Gastrocnemius medialis (tissue), 4 donors: ENCODE measurements around the gene TBC1D3B. TPM values are rescaled to one million over a fixed set of nuclear protein-coding genes. Genes with fewer than 3 reads are reported as not detected.
"Not testable (repeated sequence)": the region's sequence is repeated elsewhere in the genome, so short reads cannot be mapped to it uniquely, and the experiment has no call there.

ENCODE experiments used
- ATAC-seq, 2 donors: fragments of 150-250 bp; one replicate each; pipeline ENCODE4 v1.9.1; 2016
- DNase-seq, 2 donors: peaks; one replicate each; pipeline ENCODE4 v3.0.0-alpha.2; 2019
- H3K27ac ChIP-seq, 4 donors: fragments of 200-600 bp; sonication (generic); 1 replicate in 1 of 4; 2 replicates in 3 of 4; pipeline ENCODE4 v1.5.1; 2016 to 2018; ENCODE audit warnings: mild to moderate bottlenecking in 2 of 4, moderate library complexity in 1 of 4
- H3K27me3 ChIP-seq, 3 donors: fragments of 200-600 bp; sonication (generic) in 2 of 3; 1 replicate in 1 of 3; 2 replicates in 2 of 3; pipeline versions ENCODE4 v1.5.1 to v1.6.0; 2016 to 2019; ENCODE audit warnings: mild to moderate bottlenecking in 1 of 3, moderate library complexity in 1 of 3
- H3K36me3 ChIP-seq, 2 donors: fragments of 200-600 bp; sonication (generic) in 1 of 2; one replicate each; pipeline ENCODE4 v1.5.1; 2017 to 2018
- H3K4me1 ChIP-seq, 2 donors: fragments of 200-600 bp; sonication (generic) in 1 of 2; one replicate each; pipeline ENCODE4 v1.5.1; 2016 to 2017; ENCODE audit warnings: mild to moderate bottlenecking in 2 of 2
- H3K4me3 ChIP-seq, 4 donors: fragments of 200-600 bp; sonication (generic) in 3 of 4; 1 replicate in 1 of 4; 2 replicates in 3 of 4; pipeline ENCODE4 v1.5.1; 2016 to 2019; ENCODE audit warnings: mild to moderate bottlenecking in 2 of 4
- H3K9me3 ChIP-seq, 3 donors: fragments of 200-600 bp; sonication (generic) in 2 of 3; 1 replicate in 1 of 3; 2 replicates in 2 of 3; pipeline ENCODE4 v1.5.1; 2016 to 2019
- CTCF ChIP-seq, 5 experiments: fragments of 450-650 bp in 3 of 5; fragments of 200-600 bp in 2 of 5; sonication (generic) in 2 of 5; IDR thresholded peaks in 4 of 5; conservative IDR thresholded peaks in 1 of 5; 1 replicate in 4 of 5; 2 replicates in 1 of 5; pipeline ENCODE4 v1.5.1; 2016 to 2019; ENCODE audit warnings: antibody characterized with exemption in 5 of 5, mild to moderate bottlenecking in 3 of 5, moderate library complexity in 3 of 5
- POLR2A ChIP-seq, 2 donors: fragments of 450-650 bp; IDR thresholded peaks; one replicate each; pipeline ENCODE4 v1.6.1; 2017; ENCODE audit warnings: antibody characterized with exemption in 2 of 2, mild to moderate bottlenecking in 2 of 2, moderate library complexity in 2 of 2
- in situ Hi-C, 4 donors: fragments of 200-750 bp; cut with MboI; loops; one replicate each; pipeline versions ENCODE4 v1.15.0 to v1.8.0; 2017; ENCODE audit warnings: low sequenced_read_pairs in 4 of 4
- intact Hi-C: fragments of 100-400 bp; cut with DNase I; formaldehyde crosslinking; loops from one replicate; pipeline ENCODE4 v1.15.1; 2023; ENCODE audit warnings: low total_unique reads
- total RNA-seq, 4 donors: library from RNA; depleted of rRNA; stranded (reverse); fragments of >200 nt; gene quantifications; one replicate each; pipeline versions ENCODE4 v1.1.0 to v1.2.3, GENCODE V29; 2016

Gene TBC1D3B
- total RNA-seq, 4 donors from 2014 or later, result 0.98 to 4.8 TPM; not detected in 2

DNA sequence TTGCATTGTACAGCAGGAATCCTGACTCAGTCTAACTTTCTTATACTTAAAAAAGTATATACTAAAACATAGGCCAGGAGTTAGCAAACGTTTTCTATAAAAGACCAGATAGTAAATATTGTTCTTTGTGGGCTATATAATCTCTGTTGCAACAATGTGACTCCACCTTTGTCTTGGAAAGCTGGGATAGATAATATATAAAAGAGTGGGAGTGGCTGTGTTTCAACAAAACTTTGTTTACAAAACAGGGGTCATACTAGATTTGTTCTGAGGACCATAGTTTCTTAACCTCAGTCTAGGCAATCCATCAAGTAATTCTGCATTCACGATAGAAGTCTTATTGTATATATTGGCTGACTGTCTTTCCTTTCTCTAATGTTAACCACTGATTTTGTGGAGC is 9.0 kb upstream of the TBC1D3B start:
- peaks cover 25 to 54% (median 40%) of the 10 kb centered on the region in 3 donors for H3K27me3 ChIP-seq
- H3K9me3 ChIP-seq, result no peaks in the 10 kb centered on the region
- no peak overlapping the region for H3K27ac ChIP-seq
- in situ Hi-C loops, result loop anchor here in 1 of 4 donors (10.0 kb wide), 1 partner anchor 71 kb away; no protein-coding TSS in a partner anchor
- no peaks in the 10 kb centered on the region for H3K36me3 ChIP-seq
- peaks cover 0 to 7% of the 10 kb centered on the region in 2 donors for H3K4me1 ChIP-seq
- no peak for TF ChIP-seq POLR2A (IDR thresholded peaks at IDR 0.05)
- TF ChIP-seq CTCF (IDR thresholded peaks at IDR 0.05 in 4 of 5, conservative IDR thresholded peaks at IDR 0.05 in 1 of 5), result no peak
- intact Hi-C loops, result no loop called here
- no peak overlapping the region for H3K4me3 ChIP-seq
- DNase-seq, result no peak
- no peak for ATAC-seq

DNA sequence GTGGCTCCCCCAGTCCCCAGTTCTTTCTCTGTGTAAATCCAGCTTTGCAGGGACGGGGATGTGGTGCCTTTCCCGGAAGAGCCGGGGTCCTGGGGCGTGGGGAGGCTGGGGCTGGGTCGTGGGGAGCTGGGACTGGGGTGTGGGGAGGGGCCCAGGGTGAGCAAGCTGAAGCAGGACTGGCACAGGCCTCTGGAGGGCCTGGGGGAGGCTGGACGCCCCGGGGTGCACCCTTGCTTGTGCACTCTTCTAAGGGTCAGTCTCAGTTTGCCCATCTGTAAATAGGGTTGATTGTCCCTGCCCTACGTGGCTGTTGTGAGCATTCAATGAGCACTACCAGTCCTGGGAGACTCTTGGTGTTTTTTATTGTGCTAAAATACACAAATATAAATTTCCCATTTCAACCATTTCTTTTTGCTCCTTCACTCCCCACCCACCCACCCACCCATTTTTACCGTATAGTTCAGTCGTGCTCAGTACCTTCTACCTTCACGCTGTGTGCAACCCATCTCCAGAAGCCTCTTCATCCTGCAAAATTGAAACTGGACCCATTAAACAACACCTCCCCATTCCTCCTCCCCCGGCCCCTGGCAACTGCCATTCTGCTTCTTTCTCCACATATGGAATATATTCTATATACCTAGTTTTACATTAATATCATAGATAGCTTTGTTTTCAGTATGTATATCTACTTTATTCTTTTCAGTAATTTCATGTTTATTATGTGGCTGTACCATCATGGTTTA is 7.8 kb upstream of the TBC1D3B start:
- Histone ChIP-seq H3K9me3 (no peaks in the 10 kb centered on the region), H3K36me3 (no peaks in the 10 kb centered on the region), H3K4me3 (peak overlapping the region in 2 of 4 donors; percentile 50 to 71), H3K27ac (no peak overlapping the region), H3K4me1 (peaks cover 0 to 7% of the 10 kb centered on the region in 2 donors), H3K27me3 (peaks cover 25 to 54% (median 40%) of the 10 kb centered on the region in 3 donors)
- ATAC-seq (no peak), DNase-seq (no peak)
- no peak for TF ChIP-seq CTCF (IDR thresholded peaks at IDR 0.05 in 4 of 5, conservative IDR thresholded peaks at IDR 0.05 in 1 of 5)
- no peak for TF ChIP-seq POLR2A (IDR thresholded peaks at IDR 0.05)
- in situ Hi-C loops, result loop anchor here in 1 of 4 donors (10.0 kb wide), 1 partner anchor 69 kb away; no protein-coding TSS in a partner anchor
- intact Hi-C loops, result no loop called here

DNA sequence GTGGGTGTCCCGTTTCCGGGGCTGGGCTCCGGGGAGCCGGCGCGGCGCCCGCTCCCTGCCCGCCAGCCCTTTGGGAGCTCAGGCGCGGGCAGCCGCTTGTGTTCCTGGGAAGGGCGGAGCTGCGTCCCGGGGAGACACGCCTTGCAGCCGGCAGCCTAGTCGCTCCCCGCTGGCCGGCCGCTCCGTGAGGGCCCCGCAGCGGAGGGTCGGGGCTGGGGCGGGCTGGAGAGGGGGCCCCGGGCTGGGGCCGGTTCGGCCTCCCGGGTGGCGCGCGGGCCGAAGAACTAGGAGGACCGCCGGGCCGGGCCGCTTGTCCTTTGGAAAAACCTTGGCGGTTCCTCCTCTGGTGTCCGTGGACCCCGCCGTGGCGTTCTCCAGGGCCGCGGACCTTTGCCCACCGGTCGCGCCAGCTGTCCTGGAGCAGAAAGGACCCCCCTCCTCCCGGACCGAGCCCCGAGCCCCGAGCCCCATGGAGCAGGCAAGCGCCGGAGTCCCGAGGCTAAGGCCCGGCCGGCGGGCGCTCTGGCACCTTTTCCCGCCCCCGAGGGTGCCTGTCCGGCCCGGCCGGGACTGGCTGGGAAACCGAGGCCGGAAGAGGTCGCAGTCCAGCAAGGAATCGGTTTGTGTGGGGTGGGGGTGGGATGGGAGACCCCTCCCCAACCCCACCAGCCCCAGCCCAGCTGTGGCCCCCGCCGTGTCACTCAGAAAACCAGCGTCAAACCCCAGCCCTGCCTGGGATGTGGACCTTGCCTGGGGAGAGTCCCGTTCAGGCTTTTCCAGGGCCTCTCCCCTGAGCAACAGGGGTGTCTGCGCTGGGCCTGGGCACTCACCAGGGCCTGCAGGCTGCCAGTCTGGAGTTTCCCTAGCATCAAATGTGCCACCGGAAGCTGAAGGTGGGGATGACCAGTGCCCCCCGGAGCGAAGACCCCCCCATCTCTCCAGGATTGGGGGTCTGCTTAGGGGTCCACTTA is 6.8 kb upstream of the TBC1D3B start:
- in situ Hi-C loops, result loop anchor here in 1 of 4 donors (10.0 kb wide), 1 partner anchor 68 kb away; no protein-coding TSS in a partner anchor
- intact Hi-C loops, result no loop called here
- peak overlapping the region; percentile 19 to 71 (median 48) for H3K4me3 ChIP-seq
- no peaks in the 10 kb centered on the region for H3K36me3 ChIP-seq
- peak overlapping the region in 1 of 4 donors; percentile 2 for H3K27ac ChIP-seq
- DNase-seq (no peak), ATAC-seq (peak in 1 of 2 donors; percentile 24)
- H3K9me3 ChIP-seq, result no peaks in the 10 kb centered on the region
- TF ChIP-seq CTCF (IDR thresholded peaks at IDR 0.05 in 4 of 5, conservative IDR thresholded peaks at IDR 0.05 in 1 of 5) (no peak), POLR2A (IDR thresholded peaks at IDR 0.05) (peak in 1 of 2 donors; percentile 16)
- H3K27me3 ChIP-seq, result peaks cover 25 to 54% (median 40%) of the 10 kb centered on the region in 3 donors
- peaks cover 0 to 7% of the 10 kb centered on the region in 2 donors for H3K4me1 ChIP-seq

- Histone ChIP-seq H3K4me3 (peak overlapping the region; percentile 19 to 71 (median 48)), H3K9me3 (no peaks in the 10 kb centered on the region), H3K36me3 (no peaks in the 10 kb centered on the region), H3K27ac (no peak overlapping the region), H3K4me1 (peaks cover 0 to 7% of the 10 kb centered on the region in 2 donors), H3K27me3 (peaks cover 25 to 54% (median 40%) of the 10 kb centered on the region in 3 donors)
- ATAC-seq (peak in 1 of 2 donors; percentile 34), DNase-seq (no peak)
- intact Hi-C loops (no loop called here), in situ Hi-C loops (loop anchor here in 1 of 4 donors (10.0 kb wide), 1 partner anchor 68 kb away; no protein-coding TSS in a partner anchor)
- TF ChIP-seq POLR2A (IDR thresholded peaks at IDR 0.05) (no peak), CTCF (IDR thresholded peaks at IDR 0.05 in 4 of 5, conservative IDR thresholded peaks at IDR 0.05 in 1 of 5) (no peak)
Observed at GRCh38 chr17:36182176-36183000, 6.0 kb upstream of the TBC1D3B start.

DNA sequence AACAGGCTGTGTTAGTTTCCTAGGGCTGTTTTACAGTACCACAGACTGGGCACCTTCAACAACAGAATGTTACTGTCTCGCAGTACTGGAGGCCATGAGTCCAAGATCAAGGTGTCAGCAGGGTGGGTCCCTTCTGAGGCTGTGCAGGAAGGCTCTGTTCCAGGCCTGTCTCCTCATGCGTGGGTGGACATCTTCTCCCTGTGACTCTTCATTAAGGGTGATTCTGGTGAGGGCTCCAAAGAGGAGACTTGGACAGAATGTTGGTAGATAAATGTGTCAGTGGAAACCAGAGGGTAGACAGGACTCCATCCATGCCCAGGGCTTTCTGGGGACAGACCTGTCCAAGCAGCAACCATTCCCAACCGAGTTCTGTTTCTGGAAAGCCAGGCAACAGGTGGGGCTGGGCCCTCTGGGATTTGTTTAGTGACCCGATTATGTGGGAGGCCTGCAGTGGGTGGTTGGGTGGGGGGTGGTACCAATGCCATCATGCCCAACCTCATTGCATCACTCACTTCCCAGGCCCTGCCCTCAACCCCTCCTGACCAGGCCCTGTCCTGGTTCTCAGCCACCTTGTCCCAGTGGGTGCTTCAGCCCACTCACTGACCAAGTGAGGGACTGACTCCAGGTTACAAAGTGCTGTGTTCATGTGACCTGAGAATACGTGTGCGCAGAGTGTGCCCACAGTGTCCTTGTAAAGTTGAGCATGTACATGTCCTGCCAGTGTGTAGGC is 5.2 kb upstream of the TBC1D3B start:
- intact Hi-C loops, result not testable (repeated sequence)

GRCh38 chr17:36168836-36169235 is 7.6 kb downstream of the TBC1D3B start:
- H3K4me1 ChIP-seq, H3K36me3 ChIP-seq, H3K27ac ChIP-seq, ATAC-seq, in situ Hi-C loops, H3K27me3 ChIP-seq, H3K9me3 ChIP-seq, DNase-seq, intact Hi-C loops, H3K4me3 ChIP-seq: not testable (repeated sequence)

More for the DNA sequence above, 5.2 kb upstream of the TBC1D3B start:
- peaks cover 25 to 49% (median 40%) of the 10 kb centered on the region in 3 donors for H3K27me3 ChIP-seq
- H3K9me3 ChIP-seq, ATAC-seq, DNase-seq, H3K27ac ChIP-seq, H3K4me1 ChIP-seq, H3K36me3 ChIP-seq, H3K4me3 ChIP-seq: not testable (repeated sequence)
- in situ Hi-C loops, result loop anchor here in 1 of 4 donors (10.0 kb wide), 1 partner anchor 67 kb away; no protein-coding TSS in a partner anchor
